Rectal smooth muscle tissue (tissue), 1 donor: ENCODE measurements around the gene CLEC12A.

Experiments
- H3K27ac ChIP-seq: one replicate; pipeline ENCODE4 v1.7.0; 2013; ENCODE audit warnings: low read depth, low read length, inconsistent platforms
- H3K27me3 ChIP-seq: one replicate; pipeline ENCODE4 v1.7.0; 2013; ENCODE audit warnings: low read length; ENCODE audit not compliant: control insufficient read depth, insufficient read depth
- H3K36me3 ChIP-seq: one replicate; pipeline ENCODE4 v1.7.0; 2013; ENCODE audit warnings: low read length; ENCODE audit not compliant: control insufficient read depth, insufficient read depth
- H3K4me1 ChIP-seq: one replicate; pipeline ENCODE4 v1.7.0; 2013; ENCODE audit warnings: low read length; ENCODE audit not compliant: control insufficient read depth, insufficient read depth
- H3K4me3 ChIP-seq: one replicate; pipeline ENCODE4 v1.7.0; 2013; ENCODE audit warnings: low read length
- H3K9ac ChIP-seq: one replicate; pipeline ENCODE4 v1.7.0; 2013; ENCODE audit warnings: low read length

The CLEC12A gene

GRCh38 chr12:9971181-9971580 lies at the start of gene CLEC12A:
Gene CLEC12A (plus strand): TSS chr12:9971409. CDS start chr12:9971597, 188 bp downstream.
- no peak within 1 kb of the TSS for H3K27ac ChIP-seq
- H3K27me3 ChIP-seq, result no peaks in the 10 kb centered on the region
- no peak within 1 kb of the TSS for H3K9ac ChIP-seq
- no peaks in the 10 kb centered on the region for H3K4me1 ChIP-seq
- H3K36me3 ChIP-seq, result no peaks in the 10 kb centered on the region
- H3K4me3 ChIP-seq, result no peak within 1 kb of the TSS

DNA sequence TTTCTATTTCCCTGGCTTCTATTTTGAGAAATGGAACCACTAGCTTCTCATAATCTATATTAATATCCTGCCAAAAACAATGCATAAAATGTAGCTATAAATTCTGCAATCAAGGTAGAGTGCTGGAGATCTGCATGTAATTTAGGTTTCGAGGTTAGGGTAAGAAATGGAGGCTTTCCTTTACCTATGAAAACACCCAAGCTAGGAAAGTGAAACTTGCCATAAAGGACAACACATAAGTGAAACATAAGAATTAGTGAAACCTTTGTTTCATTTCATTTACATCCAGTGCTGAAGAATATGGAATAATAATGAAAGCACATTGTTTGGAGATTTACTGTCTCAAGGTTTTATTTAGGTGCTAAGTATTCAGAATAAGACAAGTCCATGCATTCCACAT lies 48.8 kb upstream of the CLEC12A start:
- no peak overlapping the region for H3K9ac ChIP-seq
- H3K36me3 ChIP-seq, result no peaks in the 10 kb centered on the region
- H3K4me3 ChIP-seq, result no peak overlapping the region
- H3K27me3 ChIP-seq, result no peaks in the 10 kb centered on the region
- no peaks in the 10 kb centered on the region for H3K4me1 ChIP-seq
- H3K27ac ChIP-seq, result no peak overlapping the region

GRCh38 chr12:9925705-9926393 lies 45.4 kb upstream of the CLEC12A start:
- H3K4me3 ChIP-seq, result peak overlapping the region; percentile 45

DNA sequence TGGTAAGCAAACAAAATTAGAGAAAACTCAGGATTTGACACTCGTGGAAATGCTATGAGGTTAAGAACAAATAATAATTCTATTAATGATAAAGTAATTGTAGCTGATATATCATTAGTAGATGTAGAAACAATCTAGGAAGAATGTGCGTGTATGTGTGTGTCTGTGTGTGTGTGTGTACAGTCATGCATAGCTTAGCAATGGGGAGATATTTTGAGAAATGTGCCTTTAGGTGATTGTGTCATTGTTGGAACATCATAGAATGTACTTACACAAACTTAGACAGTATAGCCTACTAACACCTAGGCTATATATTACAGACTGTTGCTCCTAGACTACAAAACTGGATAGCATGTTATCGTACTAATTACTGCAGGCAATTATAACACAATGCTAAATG lies 44.3 kb upstream of the CLEC12A start:
- H3K27ac ChIP-seq, result no peak overlapping the region
- no peak overlapping the region for H3K9ac ChIP-seq
- H3K36me3 ChIP-seq, result no peaks in the 10 kb centered on the region

More at GRCh38 chr12:9925705-9926393, 45.4 kb upstream of the CLEC12A start:
- Histone ChIP-seq H3K27ac (no peak overlapping the region), H3K9ac (no peak overlapping the region), H3K27me3 (no peaks in the 10 kb centered on the region), H3K36me3 (no peaks in the 10 kb centered on the region), H3K4me1 (no peaks in the 10 kb centered on the region)

GRCh38 chr12:9928607-9929006 lies 42.6 kb upstream of the CLEC12A start:
- H3K36me3 ChIP-seq, result no peaks in the 10 kb centered on the region
- H3K27ac ChIP-seq, result no peak overlapping the region
- no peak overlapping the region for H3K9ac ChIP-seq
- H3K4me3 ChIP-seq, result no peak overlapping the region
- H3K27me3 ChIP-seq, result no peaks in the 10 kb centered on the region
- no peaks in the 10 kb centered on the region for H3K4me1 ChIP-seq

More for the DNA sequence above, 44.3 kb upstream of the CLEC12A start:
- Histone ChIP-seq H3K4me3 (no peak overlapping the region), H3K27me3 (no peaks in the 10 kb centered on the region), H3K4me1 (no peaks in the 10 kb centered on the region)

GRCh38 chr12:9931245-9931644 lies 40.0 kb upstream of the CLEC12A start:
- Histone ChIP-seq H3K27me3 (no peaks in the 10 kb centered on the region), H3K9ac (no peak overlapping the region), H3K36me3 (no peaks in the 10 kb centered on the region), H3K27ac (no peak overlapping the region), H3K4me1 (no peaks in the 10 kb centered on the region), H3K4me3 (no peak overlapping the region)

- no peak within 1 kb of the TSS for H3K27ac ChIP-seq
- no peak within 1 kb of the TSS for H3K9ac ChIP-seq
- no peaks in the 10 kb centered on the region for H3K4me1 ChIP-seq
- no peak within 1 kb of the TSS for H3K4me3 ChIP-seq
- no peaks in the 10 kb centered on the region for H3K27me3 ChIP-seq
- no peaks in the 10 kb centered on the region for H3K36me3 ChIP-seq
Observed at GRCh38 chr12:9932270-9932669, 38.9 kb upstream of the CLEC12A start, which contains the start of gene CLEC2A. Gene CLEC2A (minus strand): TSS chr12:9932370. CDS start chr12:9932329, 41 bp downstream.

DNA sequence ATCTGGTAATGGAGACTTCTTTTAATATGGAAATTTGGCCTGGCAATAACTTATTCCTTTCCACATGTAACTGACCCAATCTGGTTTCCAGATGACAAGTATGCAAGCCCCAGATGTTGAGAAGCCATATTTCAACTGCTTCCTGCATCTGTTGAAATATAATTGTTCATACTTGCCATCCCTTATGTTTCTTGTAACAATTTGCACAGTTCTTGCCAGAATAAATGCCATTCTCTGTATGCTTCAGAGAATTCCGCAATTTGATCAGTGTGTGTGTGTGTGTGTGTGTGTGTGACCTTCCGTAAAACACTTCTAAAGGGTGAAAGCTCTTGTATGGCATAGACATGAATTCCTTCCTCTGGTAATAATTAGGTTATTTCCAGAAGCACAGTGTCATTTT lies 37.3 kb upstream of the CLEC12A start:
- Histone ChIP-seq H3K4me3 (no peak overlapping the region), H3K4me1 (no peaks in the 10 kb centered on the region), H3K27ac (no peak overlapping the region), H3K36me3 (no peaks in the 10 kb centered on the region), H3K9ac (no peak overlapping the region), H3K27me3 (no peaks in the 10 kb centered on the region)

DNA sequence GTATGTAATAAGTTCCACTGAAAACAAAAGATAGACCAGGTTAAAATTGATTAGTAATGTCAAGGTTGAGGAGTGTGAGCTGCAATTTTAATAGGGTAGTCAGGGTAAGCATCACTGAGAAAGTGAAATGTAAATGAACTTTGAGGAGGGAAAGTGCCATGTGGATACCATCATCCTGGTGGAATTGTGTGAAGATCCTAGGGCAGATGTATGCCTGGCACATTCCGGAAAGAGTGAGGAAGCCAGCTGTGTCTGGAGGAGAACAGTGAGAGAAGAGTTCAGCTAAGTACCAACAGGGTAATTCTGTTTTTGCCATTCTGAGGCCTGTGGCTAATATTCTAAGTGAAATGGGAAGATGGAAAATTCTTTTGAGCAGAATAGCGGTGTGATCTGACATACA lies 36.2 kb upstream of the CLEC12A start:
- H3K36me3 ChIP-seq, result no peaks in the 10 kb centered on the region
- no peaks in the 10 kb centered on the region for H3K4me1 ChIP-seq
- H3K4me3 ChIP-seq, result no peak overlapping the region
- no peak overlapping the region for H3K9ac ChIP-seq
- no peaks in the 10 kb centered on the region for H3K27me3 ChIP-seq
- no peak overlapping the region for H3K27ac ChIP-seq

DNA sequence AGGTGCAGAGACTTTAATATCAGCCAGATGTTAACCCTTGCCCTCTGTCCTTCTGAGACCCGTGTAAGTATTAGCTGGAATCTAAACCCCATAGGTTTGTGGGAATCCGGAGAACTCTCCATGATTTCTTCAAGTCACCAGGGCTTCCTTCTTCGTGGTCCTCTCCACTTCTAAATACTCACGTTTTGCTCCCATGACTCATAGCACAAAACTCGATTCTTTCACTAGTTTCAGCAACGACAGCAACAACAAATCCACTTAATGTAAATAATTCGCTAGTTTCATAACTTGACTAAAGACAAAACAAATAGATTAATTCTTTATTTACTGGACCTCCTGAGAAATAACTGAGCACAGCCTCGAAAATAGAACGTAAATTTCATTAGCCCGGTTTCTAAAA lies 34.6 kb upstream of the CLEC12A start:
- H3K9ac ChIP-seq, result no peak overlapping the region
- no peak overlapping the region for H3K27ac ChIP-seq
- no peak overlapping the region for H3K4me3 ChIP-seq
- no peaks in the 10 kb centered on the region for H3K36me3 ChIP-seq
- H3K27me3 ChIP-seq, result no peaks in the 10 kb centered on the region
- no peaks in the 10 kb centered on the region for H3K4me1 ChIP-seq

- Histone ChIP-seq H3K27ac (no peak overlapping the region), H3K27me3 (no peaks in the 10 kb centered on the region), H3K4me1 (no peaks in the 10 kb centered on the region), H3K36me3 (no peaks in the 10 kb centered on the region), H3K9ac (no peak overlapping the region), H3K4me3 (no peak overlapping the region)
Observed at GRCh38 chr12:9940375-9940774, 30.8 kb upstream of the CLEC12A start.

DNA sequence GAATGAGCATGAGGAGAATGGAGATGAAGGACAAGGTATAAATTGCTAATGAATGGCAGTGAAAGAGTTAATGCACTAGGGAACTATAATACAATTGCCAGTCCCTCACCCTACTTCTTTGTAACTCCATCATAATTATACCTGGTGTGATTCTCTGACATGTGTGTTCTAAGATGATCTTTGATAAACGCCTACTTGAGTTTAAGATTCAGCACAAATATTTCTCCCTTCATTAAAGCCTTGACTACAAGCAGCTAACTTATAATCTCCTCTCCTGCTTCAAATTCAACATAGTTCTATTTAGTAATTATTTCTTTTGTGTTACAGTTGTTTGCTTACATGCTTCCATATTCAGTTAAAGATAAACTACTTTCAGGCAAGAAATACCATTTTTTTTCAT lies 29.4 kb upstream of the CLEC12A start:
- H3K4me1 ChIP-seq, result no peaks in the 10 kb centered on the region
- H3K36me3 ChIP-seq, result no peaks in the 10 kb centered on the region
- H3K9ac ChIP-seq, result no peak overlapping the region
- no peaks in the 10 kb centered on the region for H3K27me3 ChIP-seq
- no peak overlapping the region for H3K4me3 ChIP-seq
- no peak overlapping the region for H3K27ac ChIP-seq

DNA sequence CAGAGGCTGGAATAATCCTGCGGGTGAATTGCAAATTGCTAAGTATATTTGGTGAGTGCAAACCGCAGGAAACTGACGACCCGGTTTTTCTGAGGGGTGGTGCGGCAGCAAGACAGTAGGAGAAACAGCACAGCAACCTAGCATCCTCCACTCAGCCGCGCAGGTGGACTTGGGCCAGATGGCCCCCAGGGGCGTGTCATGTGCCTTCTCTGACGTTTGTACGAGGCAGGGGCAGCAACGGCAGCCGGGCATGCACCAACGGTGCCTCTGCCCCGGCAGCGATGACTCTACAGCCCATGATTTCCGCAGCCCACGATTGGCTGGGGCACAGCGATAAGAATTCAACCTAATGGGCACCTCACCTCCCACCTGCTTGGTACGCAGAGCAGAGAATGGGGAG lies 28.0 kb upstream of the CLEC12A start:
- no peak overlapping the region for H3K4me3 ChIP-seq
- H3K9ac ChIP-seq, result no peak overlapping the region
- H3K27ac ChIP-seq, result no peak overlapping the region
- H3K36me3 ChIP-seq, result no peaks in the 10 kb centered on the region
- H3K4me1 ChIP-seq, result no peaks in the 10 kb centered on the region
- no peaks in the 10 kb centered on the region for H3K27me3 ChIP-seq
